AG09309 (cell line): ENCODE data around the gene SLC25A14.

ENCODE experiments used
- DNase-seq: peaks from one replicate; pipeline ENCODE4 v3.0.0-alpha.2; 2010; ENCODE audit warnings: low read depth
- H3K4me3 ChIP-seq: 2 replicates; pipeline ENCODE4 v1.5.1; 2011; ENCODE audit warnings: mild to moderate bottlenecking, low read depth, low read length, moderate library complexity; ENCODE audit not compliant: control insufficient read depth
- TF ChIP-seq, protein P1 (sequence below): IDR thresholded peaks from 2 replicates; pipeline ENCODE4 v1.5.1; 2011; ENCODE audit warnings: mild to moderate bottlenecking, low read depth, low read length, inconsistent platforms; ENCODE audit not compliant: insufficient read depth, control insufficient read depth; ENCODE audit errors: missing control alignments

SLC25A14 gene

GRCh38 chrX:130378024-130378669 is 38.4 kb downstream of the SLC25A14 start:
- TF ChIP-seq, protein P1, sequence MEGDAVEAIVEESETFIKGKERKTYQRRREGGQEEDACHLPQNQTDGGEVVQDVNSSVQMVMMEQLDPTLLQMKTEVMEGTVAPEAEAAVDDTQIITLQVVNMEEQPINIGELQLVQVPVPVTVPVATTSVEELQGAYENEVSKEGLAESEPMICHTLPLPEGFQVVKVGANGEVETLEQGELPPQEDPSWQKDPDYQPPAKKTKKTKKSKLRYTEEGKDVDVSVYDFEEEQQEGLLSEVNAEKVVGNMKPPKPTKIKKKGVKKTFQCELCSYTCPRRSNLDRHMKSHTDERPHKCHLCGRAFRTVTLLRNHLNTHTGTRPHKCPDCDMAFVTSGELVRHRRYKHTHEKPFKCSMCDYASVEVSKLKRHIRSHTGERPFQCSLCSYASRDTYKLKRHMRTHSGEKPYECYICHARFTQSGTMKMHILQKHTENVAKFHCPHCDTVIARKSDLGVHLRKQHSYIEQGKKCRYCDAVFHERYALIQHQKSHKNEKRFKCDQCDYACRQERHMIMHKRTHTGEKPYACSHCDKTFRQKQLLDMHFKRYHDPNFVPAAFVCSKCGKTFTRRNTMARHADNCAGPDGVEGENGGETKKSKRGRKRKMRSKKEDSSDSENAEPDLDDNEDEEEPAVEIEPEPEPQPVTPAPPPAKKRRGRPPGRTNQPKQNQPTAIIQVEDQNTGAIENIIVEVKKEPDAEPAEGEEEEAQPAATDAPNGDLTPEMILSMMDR: no peak
- H3K4me3 ChIP-seq: no peak overlapping the region
- DNase-seq: no peak

DNA sequence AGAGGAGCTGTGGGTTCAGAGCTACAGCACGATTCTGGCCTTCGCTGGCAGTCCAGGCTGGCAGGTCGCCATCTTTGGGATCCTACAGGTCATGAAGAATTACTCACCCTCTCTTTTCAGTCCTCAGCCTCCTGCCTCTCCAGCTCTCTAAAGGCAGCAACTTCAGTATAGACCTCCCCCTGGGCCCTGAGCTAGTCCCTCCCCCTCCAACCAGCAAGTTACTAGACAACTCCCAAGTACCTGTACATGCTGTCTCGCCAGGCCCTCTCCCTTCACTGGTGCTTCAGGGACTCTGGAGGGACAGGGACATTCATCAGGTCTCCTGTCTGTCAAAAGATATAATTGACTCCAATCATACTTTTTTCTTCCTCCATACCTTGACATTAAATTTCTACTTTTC is 45.8 kb downstream of the SLC25A14 start, which contains the start of gene GPR119:
GPR119 (minus strand) TSS at position 155 of the 400 bp plus-strand sequence. CDS start 227 bp downstream, outside the sequence.
- TF ChIP-seq, protein P1: no peak
- H3K4me3 ChIP-seq: no peak within 1 kb of the TSS
- DNase-seq: no peak

- H3K4me3 ChIP-seq: no peak overlapping the region
- DNase-seq: no peak
- TF ChIP-seq, protein P1: no peak
Measured at GRCh38 chrX:130386408-130386808, 46.7 kb downstream of the SLC25A14 start.

- no peak overlapping the region for H3K4me3 ChIP-seq
- DNase-seq: peak; percentile 29
- TF ChIP-seq, protein P1: peak; percentile 90
Measured at GRCh38 chrX:130393451-130394074, 53.8 kb downstream of the SLC25A14 start.

DNA sequence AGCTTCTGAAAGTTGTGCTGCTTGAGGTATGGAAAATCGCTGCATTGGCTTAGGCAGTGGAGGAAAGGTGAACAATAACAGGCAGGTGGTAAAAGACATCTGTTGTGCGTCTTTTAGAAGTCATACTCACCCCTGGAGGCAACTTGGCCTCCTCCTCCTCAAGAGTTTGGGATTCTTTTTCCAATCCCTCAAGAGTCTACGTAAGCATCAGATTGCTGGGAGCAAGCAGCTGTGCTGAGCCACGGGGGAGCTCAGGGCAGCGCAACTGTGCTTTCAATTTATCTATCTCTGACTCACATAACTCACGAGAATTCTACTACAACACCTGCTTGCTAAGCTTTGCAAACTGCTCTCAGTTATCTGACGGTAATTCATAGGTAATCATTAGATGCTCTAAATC is 55.6 kb downstream of the SLC25A14 start:
- H3K4me3 ChIP-seq: no peak overlapping the region
- TF ChIP-seq, protein P1: no peak
- DNase-seq: no peak

- H3K4me3 ChIP-seq: peak within 1 kb of the TSS; percentile 86
- peak; percentile 8 for DNase-seq
- TF ChIP-seq, protein P1: no peak
Measured at GRCh38 chrX:130401415-130402207, 61.9 kb downstream of the SLC25A14 start, which contains the start of gene RBMX2. TSS of gene RBMX2 (plus strand) at chrX:130401987. CDS start at chrX:130402033, 46 bp downstream.
